Mucosa of descending colon (tissue), 3 donors: Measurements from ENCODE around the gene CWC27. TPM values are rescaled to one million over a fixed set of nuclear protein-coding genes. Genes with fewer than 3 reads are reported as not detected.
A peak's percentile ranks its signal among the peaks of the same experiment; 100 is the strongest.
"Not testable (repeated sequence)": the region's sequence is repeated elsewhere in the genome, so short reads cannot be mapped to it uniquely, and the experiment has no call there.

Experiments used
- ATAC-seq: fragments of 200-7000 bp; cut with Tn5 transposase; one replicate; pipeline ENCODE4 v1.9.1; 2020; ENCODE audit warnings: mild to moderate bottlenecking, moderate library complexity
- DNase-seq, 3 donors: peaks; one replicate each; pipeline ENCODE4 v3.0.0-alpha.2; 2020
- H3K36me3 ChIP-seq: fragments of 200-600 bp; one replicate; pipeline ENCODE4 v1.8.0; 2021; ENCODE audit warnings: low read depth, mild to moderate bottlenecking
- H3K4me1 ChIP-seq: fragments of 200-600 bp; one replicate; pipeline ENCODE4 v1.8.0; 2021; ENCODE audit warnings: low read depth, mild to moderate bottlenecking
- H3K4me3 ChIP-seq: fragments of 200-600 bp; one replicate; pipeline ENCODE4 v1.8.0; 2021; ENCODE audit warnings: mild to moderate bottlenecking
- H3K9me3 ChIP-seq: fragments of 200-600 bp; one replicate; pipeline ENCODE4 v1.8.0; 2021; ENCODE audit warnings: mild to moderate bottlenecking
- CTCF ChIP-seq: fragments of 200-600 bp; IDR thresholded peaks from one replicate; pipeline ENCODE4 v1.8.0; 2022; ENCODE audit warnings: antibody characterized with exemption, mild to moderate bottlenecking
- intact Hi-C, 2 donors: fragments of 100-400 bp; cut with DNase I in 1 of 2; cut with micrococcal nuclease in 1 of 2; formaldehyde crosslinking; loops; one replicate each; pipeline versions ENCODE4 v1.11.0 to v1.11.1; 2022; cut with DNase I, micrococcal nuclease
- total RNA-seq, 3 donors: library from RNA; stranded (reverse); fragmentation: NEBNext Ultra II Directional in 2 of 3; extraction: Animal tissue kit (Norgen Biotek cat#: 25700) in 2 of 3; gene quantifications; one replicate each; pipeline versions ENCODE4 v1.2.1 to v1.2.4, GENCODE V29; 2021 to 2023
- donor health status: DM: no; HTN: no; CAD: no; lungs with moderate emphysema.
- donor health status: DM: no; HTN: no; CAD: no.
- donor health status: DM: no; HTN: yes; CAD: no.

CWC27 gene
- total RNA-seq, 3 donors from 2014 or later = 15.1 to 21.7 (median 15.2) TPM

DNA sequence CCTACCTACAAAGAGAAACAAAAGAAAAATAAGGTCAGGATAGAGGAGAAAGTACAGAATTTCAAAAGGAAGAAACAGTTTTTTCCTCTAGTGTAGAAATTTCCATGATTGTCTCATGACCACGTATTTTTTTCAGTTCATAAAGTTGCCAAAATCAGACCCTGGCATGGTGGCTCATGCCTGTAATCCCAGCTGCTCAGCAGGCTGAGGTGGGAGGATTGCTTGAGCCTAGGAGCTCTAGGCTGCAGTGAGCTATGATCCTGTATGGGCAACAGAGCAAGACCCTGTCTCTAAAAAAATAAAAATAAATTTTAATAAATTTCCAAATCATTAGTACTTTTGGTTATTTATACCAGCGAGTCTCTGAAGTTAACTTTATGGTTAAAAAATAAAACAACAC, 37.8 kb downstream of the CWC27 start:
- Histone ChIP-seq H3K4me3 (no peak overlapping the region), H3K36me3 (no peaks in the 10 kb centered on the region), H3K4me1 (no peaks in the 10 kb centered on the region), H3K9me3 (no peaks in the 10 kb centered on the region)
- no peak for DNase-seq
- TF ChIP-seq CTCF = no peak
- ATAC-seq = no peak
- intact Hi-C loops = no loop called here

DNA sequence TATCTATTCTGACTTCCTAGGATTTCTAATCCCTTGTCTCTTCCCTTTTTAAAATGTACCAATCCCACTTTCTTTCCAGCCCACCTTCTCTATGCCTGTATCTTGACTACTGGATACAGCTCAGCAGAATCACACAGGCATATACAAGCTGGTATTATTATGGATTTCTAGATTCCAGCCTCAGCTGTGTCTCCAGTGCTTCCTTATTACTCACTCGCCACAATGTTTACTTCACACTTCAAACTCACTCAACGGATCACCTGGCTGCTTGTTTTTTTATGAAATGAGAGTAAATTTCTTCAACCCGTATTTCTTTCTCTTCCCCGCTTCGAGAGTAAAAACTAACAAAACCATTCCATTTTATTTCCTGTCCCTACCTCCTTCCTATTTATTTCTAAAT, 38.8 kb downstream of the CWC27 start:
- Histone ChIP-seq H3K4me3 (no peak overlapping the region), H3K9me3 (no peaks in the 10 kb centered on the region), H3K36me3 (no peaks in the 10 kb centered on the region), H3K4me1 (no peaks in the 10 kb centered on the region)
- peak in 1 of 3 donors; percentile 23 for DNase-seq
- peak; percentile 87 for ATAC-seq
- no peak for TF ChIP-seq CTCF
- intact Hi-C loops = no loop called here

DNA sequence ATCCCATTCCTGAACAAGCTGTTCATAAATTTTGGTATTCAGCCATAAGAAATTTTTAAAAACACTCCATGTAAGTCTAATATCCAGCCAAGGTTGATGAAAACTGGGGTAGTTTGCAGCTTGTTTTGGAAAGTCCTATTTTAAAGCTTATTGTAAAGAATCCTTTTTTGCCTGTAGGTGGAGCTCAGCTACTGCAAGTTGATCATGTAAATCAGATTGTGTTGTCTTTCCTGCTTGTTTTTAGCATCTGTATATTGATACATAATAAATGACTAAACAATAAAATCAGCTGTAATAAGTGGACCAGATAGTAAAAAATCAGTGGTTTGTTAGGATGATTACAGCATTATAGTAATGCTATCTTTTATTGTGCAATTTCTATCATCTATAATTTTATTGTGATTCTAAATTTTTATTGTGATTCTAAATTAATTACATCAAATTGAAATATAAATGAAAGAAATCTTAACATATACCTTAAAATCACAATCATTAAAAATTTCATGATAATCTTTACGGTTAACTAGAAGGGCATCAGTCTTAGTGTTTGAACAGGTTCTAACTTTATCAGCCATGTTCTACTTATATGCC, 42.4 kb downstream of the CWC27 start:
- TF ChIP-seq CTCF = no peak
- no peak overlapping the region for H3K4me3 ChIP-seq
- no peaks in the 10 kb centered on the region for H3K9me3 ChIP-seq
- no peaks in the 10 kb centered on the region for H3K4me1 ChIP-seq
- peak in 1 of 3 donors; percentile 32 for DNase-seq
- H3K36me3 ChIP-seq = no peaks in the 10 kb centered on the region
- ATAC-seq = no peak
- intact Hi-C loops = loop anchor here (2.0 to 5.0 kb wide), 2 partner anchors 671 to 672 kb away; partner anchors contain the start of gene ADAMTS6 (in 1 of the 2)

GRCh38 chr5:64814073-64814472, 45.3 kb downstream of the CWC27 start:
- intact Hi-C loops = loop anchor here in 1 of 2 donors (5.0 kb wide), 1 partner anchor 668 kb away; the partner anchor contains the start of gene ADAMTS6
- DNase-seq = no peak
- H3K36me3 ChIP-seq = no peaks in the 10 kb centered on the region
- no peaks in the 10 kb centered on the region for H3K4me1 ChIP-seq
- TF ChIP-seq CTCF = no peak
- no peaks in the 10 kb centered on the region for H3K9me3 ChIP-seq
- H3K4me3 ChIP-seq = no peak overlapping the region
- ATAC-seq = no peak

DNA sequence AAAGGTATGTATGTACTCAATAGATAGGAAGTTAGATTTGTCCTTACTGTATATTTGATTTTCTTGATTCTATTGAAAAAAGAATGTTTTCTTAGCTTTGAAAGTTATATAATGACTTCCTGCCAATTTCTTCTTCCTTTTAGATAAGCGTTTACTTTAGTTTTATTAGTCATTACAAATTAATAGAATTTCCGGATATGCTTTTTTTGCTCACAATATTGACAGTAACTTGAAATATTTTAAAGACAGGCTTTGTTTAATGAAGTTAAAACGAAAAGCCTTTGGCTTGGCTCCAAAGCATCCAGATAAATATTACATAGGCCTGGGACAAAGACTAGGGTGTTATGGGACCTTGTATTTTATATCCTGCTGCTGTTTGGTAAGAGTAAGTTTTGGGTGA, 49.5 kb downstream of the CWC27 start:
- intact Hi-C loops = no loop called here
- Histone ChIP-seq H3K9me3 (no peaks in the 10 kb centered on the region), H3K4me3 (no peak overlapping the region), H3K36me3 (no peaks in the 10 kb centered on the region), H3K4me1 (no peaks in the 10 kb centered on the region)
- no peak for ATAC-seq
- TF ChIP-seq CTCF = no peak
- DNase-seq = no peak

- DNase-seq, H3K36me3 ChIP-seq, H3K9me3 ChIP-seq, intact Hi-C loops, ATAC-seq, H3K4me1 ChIP-seq, H3K4me3 ChIP-seq: not testable (repeated sequence)
Observed at GRCh38 chr5:64819345-64819744, 50.6 kb downstream of the CWC27 start.
